CD4-positive, alpha-beta T cell treated with Interleukin-17A for 1 hour (primary cell): ENCODE measurements around the gene AHNAK2.
"Not testable (repeated sequence)": the region's sequence is repeated elsewhere in the genome, so short reads cannot be mapped to it uniquely, and the experiment has no call there.

ENCODE experiments used
- DNase-seq: peaks from one replicate; pipeline ENCODE4 v3.0.0-alpha.2; 2020

Gene AHNAK2

GRCh38 chr14:104971447-104972240 is 6.5 kb downstream of the AHNAK2 start:
- DNase-seq: no peak

DNA sequence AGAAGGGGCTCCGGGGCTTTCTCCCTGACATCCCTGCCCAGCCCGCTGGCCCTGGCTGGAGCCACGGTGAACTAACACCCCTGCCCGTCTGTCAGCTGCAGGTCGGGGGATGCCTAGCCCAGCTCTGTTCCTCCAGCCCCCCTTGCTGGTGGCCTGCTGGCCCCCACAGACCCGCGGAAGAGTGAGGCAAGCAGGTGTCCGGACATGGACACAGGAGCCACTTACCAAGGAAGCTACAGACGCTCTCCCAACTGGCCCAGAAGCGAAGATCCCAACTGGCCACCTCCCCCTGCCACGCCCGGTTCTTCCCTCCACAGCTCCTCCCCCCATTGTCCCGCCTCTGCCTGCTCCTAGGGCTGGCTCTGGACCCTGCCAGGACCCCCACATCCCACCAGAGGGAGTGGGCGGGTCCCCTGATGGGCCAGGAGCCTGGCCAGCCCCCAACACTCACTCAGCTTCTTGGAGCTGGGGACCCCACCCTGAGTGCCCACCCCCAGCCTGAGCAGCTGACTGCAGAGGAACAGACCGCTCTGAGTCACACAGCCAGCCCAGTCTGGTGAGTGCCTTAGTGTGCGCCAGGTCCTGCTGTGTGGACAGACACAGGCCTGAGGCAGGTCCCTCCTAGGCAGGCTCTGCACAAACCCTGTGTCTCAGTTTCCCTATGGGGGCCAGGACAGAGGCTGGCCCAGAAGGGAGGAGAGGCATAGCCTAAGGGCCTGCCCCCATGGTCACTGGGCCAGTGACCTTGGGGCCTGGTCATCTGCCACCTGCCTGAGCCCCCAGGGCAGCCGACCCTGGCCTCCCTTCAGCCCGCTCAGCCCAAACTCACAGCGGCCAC is 7.7 kb downstream of the AHNAK2 start:
- no peak for DNase-seq

DNA sequence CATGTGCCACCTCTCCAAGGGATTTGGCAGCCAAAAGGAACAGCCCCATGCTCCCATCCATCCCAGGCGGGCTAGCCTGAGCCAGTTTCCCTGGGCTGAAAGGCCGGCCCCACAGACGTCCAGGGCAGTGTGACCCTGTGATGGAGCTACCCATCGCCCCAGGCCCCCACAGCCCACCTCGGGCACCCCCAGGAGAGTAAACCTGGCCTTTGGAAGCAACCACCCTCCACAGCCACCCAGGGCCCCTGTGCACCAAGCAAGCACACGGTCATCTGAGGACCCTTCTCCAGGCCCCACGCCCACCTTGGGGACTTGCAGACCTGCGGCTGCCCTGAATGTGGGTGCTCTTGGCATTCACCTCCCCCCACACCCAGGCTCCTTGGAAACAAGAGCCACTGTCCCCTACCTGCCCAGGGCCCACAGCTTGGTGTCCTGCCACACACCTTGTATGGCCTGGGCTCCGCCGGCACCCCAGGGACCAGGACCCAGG is 8.4 kb downstream of the AHNAK2 start:
- DNase-seq: no peak

- no peak for DNase-seq
Observed at GRCh38 chr14:104968541-104969401, 9.4 kb downstream of the AHNAK2 start.

GRCh38 chr14:104968153-104968527 is 10.0 kb downstream of the AHNAK2 start:
- DNase-seq: no peak

DNA sequence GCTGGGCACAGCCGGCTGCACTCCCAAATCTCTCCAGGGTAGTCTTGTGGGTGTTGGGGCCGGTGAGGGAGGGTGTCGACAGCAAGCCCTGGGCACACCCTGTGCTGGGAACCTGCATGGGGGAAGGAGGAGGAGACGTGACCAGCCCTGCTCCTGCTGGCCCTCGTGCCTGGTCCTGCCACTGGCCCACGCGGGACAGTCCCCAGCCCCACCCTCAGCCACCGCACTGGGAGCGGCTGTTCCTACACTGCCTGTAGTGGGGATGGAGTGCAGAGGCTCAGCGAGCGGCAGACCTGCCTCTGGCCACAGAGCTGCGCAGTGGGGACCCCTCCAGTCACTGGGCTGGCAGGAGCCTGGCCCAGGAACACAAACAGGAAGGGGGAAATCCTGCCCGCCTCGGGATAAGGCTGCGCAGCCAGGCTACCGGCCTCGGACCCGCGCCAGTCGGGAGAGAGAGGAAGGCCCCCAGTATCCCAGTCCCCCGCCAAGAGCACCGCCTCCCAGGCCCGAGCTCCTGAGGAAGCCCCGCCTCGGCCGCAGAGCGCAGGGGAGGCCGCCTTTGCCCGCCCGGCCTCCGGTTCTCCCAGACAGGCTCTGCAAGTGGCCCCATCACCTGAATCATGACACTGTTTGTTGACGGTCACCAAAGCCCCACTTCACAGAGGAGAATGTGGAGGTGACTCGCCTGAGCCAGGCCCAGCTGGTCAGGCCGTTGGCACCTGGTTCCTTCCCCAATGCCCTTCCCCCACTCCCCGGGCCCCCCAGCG is 10.6 kb downstream of the AHNAK2 start:
- DNase-seq: no peak

DNA sequence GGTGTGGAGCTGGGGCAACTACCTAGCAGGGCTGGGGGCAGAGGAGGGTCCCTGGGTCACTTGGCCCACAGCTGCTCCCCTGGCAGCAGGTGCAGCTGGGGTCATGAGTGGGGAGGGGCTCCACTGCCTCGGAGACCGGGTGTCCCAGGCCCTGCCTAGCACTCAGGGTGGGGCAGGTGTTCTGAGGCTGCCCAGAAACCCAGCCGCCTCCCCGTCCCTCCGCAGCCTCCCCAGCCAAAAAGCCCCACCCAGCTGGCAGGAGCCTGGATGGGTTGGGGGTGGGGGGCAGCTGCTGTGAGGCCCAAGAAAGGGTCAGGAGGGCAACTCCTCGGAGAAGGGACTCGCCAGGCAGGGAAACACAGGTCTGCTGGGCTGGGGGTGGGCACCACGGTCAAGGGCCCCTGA is 11.2 kb downstream of the AHNAK2 start:
- DNase-seq: no peak

- no peak for DNase-seq
Observed at GRCh38 chr14:104966261-104966865, 11.8 kb downstream of the AHNAK2 start.

- no peak for DNase-seq
Observed at GRCh38 chr14:104965561-104966231, 12.5 kb downstream of the AHNAK2 start.

GRCh38 chr14:104964546-104964945 is 13.6 kb downstream of the AHNAK2 start:
- DNase-seq: no peak

GRCh38 chr14:104957146-104958113 is 20.7 kb downstream of the AHNAK2 start:
- DNase-seq: no peak

GRCh38 chr14:104956290-104956890 is 21.8 kb downstream of the AHNAK2 start:
- no peak for DNase-seq

DNA sequence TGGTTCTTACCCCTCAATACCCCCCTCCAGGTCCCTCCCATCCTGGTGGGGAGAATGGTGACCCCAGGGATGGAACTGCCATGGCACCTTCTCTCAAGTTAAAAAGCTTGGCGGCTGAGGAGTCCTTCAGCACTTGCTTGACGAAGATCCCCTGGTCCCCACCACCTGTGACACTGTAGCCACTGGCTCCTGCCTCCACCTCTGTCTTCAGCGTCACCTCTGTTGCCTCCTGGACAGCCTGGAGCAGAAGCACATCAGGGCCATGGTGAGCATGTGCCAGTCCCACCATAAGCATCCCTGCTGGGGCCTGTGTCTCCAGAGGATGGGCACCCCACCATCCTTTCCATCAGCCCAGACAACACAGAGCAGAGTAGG is 22.8 kb downstream of the AHNAK2 start:
- no peak for DNase-seq

DNA sequence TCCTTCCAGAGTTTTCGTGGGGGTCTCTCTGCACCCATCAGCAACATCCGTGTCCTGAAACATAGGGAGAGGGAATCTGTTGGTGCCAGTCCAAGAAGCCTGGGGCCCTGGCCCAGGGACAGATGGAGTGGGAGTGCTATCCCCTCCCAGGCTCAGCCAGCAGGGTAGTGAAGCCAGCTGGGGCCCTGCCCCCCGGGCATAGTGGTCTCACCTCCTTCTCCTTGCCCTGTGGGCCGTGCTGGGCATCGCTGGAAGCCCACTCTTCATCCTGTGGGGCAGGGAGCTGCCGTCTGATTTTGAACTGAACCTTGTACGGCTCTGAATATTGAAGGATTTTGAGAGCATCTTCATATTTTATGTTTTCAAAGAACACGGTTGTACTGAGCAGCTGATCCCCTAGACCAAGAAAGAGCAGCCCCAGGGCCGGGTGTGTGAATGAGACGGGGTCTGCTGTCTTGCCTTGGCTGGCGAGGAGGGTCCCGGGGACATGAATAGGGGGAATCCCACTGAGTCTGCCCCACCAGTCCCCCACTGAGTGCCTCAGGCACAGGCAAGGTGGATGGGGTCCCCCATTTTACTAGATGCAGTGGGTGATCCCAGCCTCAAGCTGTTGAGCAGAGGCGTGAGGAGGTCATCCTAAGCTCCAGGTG is 23.3 kb downstream of the AHNAK2 start:
- no peak for DNase-seq

GRCh38 chr14:104953896-104954656 is 24.1 kb downstream of the AHNAK2 start:
- DNase-seq: no peak

- no peak for DNase-seq
Observed at GRCh38 chr14:104953097-104953496, 25.1 kb downstream of the AHNAK2 start.

DNA sequence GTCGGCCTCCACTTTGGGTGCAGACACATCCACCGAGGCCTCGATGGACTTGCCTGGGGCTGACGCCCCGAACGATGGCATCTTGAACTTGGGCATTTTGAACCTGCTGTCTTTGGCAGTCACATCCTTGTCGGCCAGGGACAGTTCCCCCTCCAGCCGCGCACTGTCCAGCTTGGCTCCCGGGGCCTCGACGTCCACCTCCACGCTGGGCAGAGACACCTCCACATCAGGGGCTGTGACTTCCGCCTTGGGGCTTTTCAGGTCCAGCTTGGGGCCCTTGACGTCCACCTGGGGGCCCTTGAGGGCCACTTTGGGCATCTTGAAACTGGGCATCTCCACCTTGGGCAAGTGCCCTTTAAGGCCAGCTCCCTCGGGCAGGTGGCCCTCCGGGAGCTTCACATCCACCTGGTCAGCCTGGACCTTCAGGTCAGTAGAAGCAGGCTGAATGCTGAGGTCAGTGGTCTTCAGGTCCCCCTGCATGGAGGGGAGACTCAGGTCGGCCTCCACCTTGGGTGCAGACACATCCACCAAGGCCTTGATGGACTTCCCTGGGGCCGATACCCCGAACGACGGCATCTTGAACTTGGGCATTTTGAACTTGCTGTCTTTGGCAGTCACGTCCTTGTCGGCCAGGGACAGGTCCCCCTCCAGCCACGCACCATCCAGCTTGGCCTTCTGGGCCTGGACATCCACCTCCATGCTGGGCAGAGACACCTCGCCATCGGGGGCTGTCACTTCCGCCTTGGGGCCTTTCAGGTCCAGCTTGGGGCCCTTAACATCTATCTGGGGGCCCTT is 26.1 kb downstream of the AHNAK2 start:
- not testable (repeated sequence) for DNase-seq
